Uterus (tissue), 2 donors: ENCODE data around the gene ZSCAN30.

Experiments
- POLR2A ChIP-seq, 2 donors: fragments of 450-650 bp; IDR thresholded peaks; one replicate each; pipeline ENCODE4 v1.6.1; 2016; ENCODE audit warnings: antibody characterized with exemption in 2 of 2, mild to moderate bottlenecking in 1 of 2, moderate library complexity in 1 of 2
- TF ChIP-seq, protein P1 (sequence below), 4 experiments: fragments of 200-600 bp in 2 of 4; fragments of 450-650 bp in 2 of 4; sonication (generic) in 2 of 4; IDR thresholded peaks; one replicate each; pipeline ENCODE4 v1.5.1; 2016 to 2019; ENCODE audit warnings: antibody characterized with exemption in 4 of 4, mild to moderate bottlenecking in 2 of 4, moderate library complexity in 1 of 4

DNA sequence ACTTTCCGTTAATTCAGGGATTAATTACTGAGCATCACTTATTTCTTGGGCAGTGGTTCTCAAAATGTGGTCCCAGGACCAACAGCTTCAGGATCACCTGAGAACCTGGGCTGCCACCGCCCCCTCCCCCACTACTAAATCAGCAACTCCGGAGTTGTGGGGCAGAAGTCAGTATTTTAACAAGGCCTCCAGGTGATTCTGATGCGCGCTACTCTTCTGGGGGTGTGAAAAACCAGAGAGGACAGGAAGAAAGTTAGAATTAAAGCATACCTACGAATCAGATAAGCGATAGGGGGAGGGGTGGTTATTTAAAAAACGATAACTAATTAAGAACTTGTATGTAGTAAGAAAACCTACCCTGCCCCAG lies 319 bp downstream of the ZSCAN30 start:
- TF ChIP-seq, protein P1, sequence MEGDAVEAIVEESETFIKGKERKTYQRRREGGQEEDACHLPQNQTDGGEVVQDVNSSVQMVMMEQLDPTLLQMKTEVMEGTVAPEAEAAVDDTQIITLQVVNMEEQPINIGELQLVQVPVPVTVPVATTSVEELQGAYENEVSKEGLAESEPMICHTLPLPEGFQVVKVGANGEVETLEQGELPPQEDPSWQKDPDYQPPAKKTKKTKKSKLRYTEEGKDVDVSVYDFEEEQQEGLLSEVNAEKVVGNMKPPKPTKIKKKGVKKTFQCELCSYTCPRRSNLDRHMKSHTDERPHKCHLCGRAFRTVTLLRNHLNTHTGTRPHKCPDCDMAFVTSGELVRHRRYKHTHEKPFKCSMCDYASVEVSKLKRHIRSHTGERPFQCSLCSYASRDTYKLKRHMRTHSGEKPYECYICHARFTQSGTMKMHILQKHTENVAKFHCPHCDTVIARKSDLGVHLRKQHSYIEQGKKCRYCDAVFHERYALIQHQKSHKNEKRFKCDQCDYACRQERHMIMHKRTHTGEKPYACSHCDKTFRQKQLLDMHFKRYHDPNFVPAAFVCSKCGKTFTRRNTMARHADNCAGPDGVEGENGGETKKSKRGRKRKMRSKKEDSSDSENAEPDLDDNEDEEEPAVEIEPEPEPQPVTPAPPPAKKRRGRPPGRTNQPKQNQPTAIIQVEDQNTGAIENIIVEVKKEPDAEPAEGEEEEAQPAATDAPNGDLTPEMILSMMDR (IDR thresholded peaks at IDR 0.05): no peak
- TF ChIP-seq POLR2A (IDR thresholded peaks at IDR 0.05): no peak
